Measurements from ENCODE around the gene AGPAT1.
A peak's percentile ranks its signal among the peaks of the same experiment; 100 is the strongest.

AGPAT1 gene

DNA sequence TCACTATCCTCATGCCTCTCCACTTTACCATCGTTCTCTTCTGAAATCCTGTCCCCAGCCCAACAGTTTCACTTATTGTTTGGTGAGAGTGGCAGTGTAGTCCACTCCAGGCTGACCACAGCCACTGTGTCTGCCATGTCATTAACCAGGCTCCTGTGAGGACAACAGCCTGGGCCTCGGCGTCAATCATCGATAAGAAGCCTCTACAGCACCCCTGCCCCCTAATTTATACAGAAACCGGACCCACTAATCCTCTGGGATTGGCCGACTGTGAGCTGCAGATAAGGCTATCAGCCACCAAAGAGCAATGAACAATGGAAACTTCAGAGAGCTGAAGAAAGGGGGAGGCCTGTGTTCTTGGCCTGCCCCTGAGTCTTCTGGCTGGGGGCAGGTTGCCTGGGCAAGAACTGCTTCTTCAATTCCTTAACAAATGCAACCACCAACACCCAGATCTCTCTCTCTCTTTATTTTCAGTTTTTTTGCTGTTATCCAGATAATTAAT, 8.1 kb downstream of the AGPAT1 start:
- DNase-seq: no peak

DNA sequence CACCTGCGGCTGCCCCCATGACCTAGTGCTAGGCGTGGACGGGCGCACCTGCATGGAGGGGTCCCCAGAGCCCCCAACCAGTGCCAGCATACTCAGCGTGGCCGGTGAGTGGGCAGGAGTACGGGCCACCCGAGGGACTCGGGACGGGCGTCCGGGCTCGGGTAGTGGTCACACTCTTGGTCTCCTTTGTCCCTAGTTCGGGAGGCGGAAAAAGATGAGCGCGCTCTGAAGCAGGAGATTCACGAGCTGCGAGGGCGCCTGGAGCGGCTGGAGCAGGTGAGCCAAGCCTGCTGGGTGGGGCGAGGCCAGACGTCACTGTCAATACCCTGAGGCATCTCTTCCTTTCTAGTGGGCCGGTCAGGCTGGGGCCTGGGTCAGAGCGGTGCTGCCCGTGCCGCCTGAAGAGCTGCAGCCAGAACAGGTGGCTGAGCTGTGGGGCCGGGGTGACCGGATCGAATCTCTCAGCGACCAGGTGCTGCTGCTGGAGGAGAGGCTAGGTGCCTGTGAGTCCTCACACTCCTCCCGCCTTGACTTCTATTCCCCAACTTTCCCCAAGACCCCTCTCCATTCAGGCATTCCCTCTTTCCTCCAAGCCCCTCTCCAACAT, 8.6 kb downstream of the AGPAT1 start:
- DNase-seq: no peak

DNA sequence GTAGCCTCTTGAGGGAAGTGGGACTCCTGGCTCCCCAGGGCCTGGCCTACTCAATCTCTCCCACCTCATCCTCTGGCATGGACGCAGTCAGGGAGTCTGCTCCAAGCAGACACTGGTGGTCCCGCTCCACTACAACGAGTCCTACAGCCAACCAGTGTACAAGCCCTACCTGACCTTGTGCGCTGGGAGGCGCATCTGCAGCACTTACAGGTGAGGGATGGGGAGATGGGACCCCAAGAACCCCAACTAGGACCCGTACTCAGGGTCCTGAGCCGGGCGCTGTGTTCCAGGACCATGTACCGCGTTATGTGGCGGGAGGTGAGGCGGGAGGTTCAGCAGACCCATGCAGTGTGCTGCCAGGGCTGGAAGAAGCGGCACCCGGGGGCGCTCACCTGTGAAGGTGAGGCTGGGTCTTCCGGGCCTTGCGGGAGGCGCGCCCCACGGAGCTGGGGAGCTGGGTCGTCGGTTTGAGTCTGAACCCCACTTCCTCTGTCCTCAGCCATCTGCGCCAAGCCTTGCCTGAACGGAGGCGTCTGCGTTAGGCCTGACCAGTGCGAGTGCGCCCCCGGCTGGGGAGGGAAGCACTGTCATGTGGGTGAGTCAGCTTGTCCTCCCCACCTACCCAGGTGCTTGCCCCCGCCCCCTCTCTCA, 9.3 kb downstream of the AGPAT1 start:
- DNase-seq: no peak

DNA sequence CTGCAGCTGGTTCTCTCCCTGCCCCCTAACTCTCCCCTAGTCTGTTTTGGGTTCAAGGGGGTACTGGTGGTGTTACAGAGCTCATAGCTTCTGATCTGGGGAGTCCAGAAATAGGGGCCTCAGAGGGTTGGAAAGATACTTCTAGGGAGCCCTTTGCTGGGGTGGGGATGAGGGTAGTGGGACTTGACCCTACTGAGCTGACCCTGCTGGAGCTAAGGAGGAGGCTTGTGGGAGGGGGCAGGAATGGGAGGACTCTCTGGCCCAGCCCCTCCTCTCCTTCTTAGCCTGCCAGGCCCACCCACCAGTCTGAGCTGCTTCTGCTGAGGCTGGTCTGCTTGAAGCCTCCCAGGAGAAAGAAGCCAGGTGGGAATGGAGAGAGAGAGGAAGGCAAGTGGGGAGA, 11.6 kb downstream of the AGPAT1 start, which contains the start of gene EGFL8:
Gene EGFL8 (plus strand): TSS at position 301 of the 400 bp plus-strand sequence. CDS start 1,571 bp downstream, outside the sequence.
- DNase-seq: no peak

DNA sequence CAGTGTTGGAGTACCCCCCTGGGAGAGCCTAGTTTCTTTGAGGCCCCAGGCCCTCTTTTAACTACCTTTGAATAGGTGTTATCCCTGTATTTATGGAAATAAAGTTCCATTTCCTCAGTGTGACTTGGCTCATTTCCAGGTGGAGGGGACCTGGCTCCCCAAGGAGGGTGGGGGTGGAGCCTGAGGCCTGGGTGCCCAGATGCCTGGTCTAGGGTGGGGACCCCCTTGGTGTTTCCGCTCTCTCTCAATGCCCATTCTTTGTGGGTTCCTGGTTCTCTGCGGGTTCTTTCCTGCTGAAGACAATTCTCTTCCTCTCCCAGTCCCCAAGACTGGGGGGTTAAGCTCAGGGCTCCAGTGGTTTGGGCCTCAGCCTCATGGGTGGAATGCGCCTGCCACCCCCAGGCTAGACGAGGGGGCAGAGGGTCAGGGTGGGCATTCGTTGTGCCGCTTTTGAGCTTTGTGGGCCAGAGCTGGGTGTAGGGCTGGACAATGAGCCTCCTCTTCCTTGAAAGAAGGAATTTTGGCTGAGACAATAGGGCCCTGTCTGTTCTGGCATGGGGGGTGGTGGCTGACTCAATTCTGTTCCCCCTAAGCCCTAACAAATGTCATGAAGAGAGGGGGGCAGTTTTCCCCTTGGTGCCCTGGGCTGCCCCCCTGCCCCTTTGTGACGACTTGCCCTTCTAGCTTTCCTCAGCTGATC, 12.2 kb downstream of the AGPAT1 start:
- no peak for DNase-seq

DNA sequence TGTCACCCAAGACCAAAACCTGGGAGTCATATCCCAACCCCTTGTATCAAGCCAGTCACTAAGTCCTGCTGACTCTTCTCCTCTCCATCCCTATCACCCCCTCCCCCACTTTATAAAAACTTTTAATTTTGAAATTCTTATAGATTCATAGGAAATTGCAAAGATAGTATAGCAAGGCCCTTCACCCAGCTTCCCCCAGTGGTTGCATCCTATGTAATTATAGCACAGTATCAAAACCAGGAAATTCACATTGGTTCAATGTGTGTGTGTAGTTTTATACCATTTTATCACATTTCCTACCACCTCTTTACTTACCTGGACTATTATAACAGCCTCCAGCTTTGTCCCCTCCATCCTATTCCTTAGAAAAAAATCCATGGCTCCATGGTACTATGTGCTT, 17.8 kb downstream of the AGPAT1 start:
- DNase-seq: no peak

DNA sequence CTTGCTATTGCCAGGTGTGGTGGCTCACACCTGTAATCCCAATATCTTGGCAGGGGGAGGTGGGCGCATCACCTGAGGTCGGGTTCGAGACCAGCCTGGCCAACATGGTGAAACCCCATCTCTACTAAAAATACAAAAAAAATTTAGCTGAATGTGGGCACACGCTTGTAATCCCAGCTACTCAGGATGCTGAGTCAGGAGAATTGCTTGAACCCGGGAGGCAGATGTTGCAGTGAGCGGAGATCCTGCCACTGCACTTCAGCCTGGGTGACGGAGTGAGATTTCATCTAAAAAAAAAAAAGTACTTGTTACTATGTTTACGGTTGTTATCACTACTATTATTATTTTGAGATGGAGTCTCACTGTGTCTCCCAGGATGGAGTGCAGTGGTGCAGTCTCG, 19.0 kb downstream of the AGPAT1 start:
- no peak for DNase-seq

DNA sequence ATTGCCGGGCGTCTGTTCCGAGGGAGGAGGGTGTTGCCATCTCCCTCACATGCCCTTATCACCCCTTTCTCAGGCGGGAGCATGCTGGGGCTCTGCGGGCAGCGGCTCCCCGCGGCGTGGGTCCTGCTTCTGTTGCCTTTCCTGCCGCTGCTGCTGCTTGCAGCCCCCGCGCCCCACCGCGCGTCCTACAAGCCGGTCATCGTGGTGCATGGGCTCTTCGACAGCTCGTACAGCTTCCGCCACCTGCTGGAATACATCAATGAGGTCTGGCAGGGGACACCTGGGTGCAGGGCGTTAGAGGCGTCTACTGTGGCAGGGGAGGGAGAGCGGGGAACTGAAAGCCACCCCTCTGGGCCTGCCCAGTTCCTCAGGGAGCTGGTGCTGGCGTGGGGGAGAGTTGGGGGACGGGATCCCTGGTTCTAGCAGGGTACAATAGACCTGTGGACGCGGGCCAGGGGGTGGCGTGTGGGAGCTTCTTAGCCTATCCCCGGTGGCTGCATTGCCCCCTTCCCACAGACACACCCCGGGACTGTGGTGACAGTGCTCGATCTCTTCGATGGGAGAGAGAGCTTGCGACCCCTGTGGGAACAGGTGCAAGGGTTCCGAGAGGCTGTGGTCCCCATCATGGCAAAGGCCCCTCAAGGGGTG, 21.2 kb downstream of the AGPAT1 start:
- DNase-seq: peak; percentile 79

DNA sequence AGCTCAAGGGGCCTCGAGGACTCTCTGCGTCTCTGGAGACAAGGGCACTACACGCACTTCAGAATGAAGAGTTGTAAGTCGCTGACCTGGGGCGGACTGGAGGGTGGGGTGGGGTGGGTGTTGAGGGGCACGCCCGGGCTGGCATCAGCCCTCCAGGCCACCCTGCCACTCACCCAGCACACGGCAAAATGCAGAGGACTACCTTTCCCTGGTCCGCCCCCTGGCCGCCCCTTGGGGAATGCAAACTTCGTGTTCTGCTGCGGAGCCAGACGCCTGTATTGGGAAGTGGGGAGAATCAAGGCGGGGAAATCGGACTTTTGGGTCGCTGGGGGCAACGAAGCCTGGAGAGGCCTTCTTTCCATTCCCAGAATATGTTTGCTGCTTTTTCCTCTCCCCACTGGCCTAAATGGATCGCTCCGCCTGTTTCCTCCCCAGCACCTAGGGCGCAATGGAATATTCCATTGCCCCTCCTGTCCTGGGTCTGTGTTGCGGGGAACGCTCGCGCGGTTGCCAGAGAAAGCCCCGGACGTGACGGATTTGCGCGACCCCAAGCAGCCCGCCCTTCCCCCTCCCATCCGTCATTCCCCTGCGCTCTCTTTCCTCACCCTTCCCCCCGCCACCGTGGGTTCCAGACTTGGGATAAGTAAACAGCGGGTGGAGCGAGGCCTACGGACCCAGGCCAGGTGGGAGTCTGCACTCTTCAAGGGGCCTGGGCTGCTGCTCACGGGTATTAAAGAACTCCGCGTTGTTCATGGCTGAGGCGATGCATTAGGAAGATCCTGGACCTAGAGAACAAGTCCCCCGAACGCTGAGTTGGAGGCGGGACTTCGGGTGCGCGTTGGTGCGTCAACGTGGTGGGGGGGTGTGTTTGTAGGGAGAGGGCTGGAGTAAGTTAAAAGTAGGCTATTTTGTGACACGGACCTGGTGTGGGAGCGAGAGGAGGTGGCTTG, 22.0 kb downstream of the AGPAT1 start, which contains the start of gene PPT2:
Gene PPT2 (plus strand): TSS at position 578 of the 950 bp plus-strand sequence. CDS start 454 bp downstream, outside the sequence.
- peak; percentile 84 for DNase-seq

DNA sequence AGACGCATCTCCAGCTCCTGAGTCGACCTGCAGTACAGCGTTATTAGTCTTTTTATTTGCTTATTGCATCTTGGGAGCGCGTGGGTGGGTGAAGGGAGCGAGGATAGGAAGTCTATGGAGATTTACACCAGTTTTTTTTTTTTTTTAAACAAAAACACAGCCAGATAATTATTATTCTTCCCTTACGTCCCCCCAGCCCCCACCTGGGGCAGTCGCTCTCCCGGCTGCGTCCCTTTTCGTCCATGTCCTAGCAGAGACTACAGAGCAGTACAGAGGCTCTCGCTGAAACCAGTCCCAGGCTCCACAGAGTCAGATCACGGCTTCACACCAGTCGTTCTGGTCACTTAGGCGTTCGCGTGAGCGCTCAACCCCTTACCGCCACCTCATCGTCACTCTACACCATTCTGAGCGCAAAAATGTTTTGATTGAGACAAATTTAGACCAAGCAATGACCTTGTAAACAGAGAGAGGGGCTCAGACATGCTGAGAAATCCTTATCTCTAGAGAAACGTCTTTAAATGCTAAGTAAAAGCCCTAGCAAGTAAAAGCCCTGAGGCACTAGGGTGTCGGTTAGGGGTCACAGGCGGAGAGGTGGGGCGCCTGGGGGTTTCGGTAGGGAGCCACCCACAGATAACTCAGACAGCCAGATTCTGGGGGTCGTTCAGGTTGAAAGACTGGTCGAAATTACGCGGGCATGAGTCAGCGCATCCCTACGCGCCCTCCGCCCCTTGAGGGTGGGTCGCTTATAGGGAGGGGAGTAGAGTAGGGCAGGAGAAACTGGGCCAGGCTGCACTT, 22.9 kb downstream of the AGPAT1 start:
- no peak for DNase-seq

DNA sequence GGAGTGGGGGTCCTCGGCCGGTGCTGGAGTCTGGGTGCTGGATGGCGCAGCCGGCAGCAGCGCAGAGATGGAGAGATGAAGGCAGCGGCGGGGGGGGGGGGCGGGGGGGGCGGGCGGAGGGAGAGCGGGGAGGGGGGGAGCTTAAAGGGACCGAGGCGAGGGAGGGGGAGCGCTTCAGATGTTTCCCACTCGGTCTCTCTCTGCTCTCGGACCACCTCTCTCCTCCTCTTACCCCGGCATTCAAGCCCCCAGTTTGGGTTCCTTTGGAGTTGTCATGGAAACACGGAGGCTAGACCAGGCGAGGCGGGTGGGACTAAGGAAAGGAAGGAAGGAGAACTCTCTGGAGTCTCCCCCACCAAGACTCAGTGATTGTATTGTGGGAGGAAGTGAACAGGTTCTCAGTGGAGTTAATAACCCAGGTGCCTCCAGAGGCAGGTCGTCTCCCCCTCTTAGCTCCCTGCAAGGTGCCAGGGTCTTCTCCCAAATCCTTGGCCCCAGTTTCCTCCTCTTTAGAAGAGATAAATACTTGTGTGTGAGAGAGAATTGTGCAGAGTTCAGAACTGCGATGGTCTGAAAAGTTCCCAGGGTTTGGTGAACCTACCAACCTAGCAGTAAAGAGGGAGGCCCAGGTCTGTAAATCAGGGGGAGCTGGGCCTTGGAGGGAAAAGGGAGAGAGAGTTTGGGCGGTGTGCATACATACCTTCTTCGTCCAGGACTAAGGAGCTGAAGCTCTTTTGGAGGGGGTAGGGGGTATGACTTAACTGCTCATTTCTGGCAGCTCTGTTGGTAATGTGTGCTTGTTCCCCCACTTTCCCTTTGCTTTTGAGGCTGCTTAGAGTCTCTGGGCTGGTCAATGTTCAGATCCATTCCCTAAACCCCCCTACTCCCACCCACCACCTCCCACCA, 23.8 kb downstream of the AGPAT1 start, which contains the start of gene PRRT1:
Gene PRRT1 (minus strand): TSS at position 77 of the 906 bp plus-strand sequence. CDS start 112 bp downstream, outside the sequence.
- no peak for DNase-seq

DNA sequence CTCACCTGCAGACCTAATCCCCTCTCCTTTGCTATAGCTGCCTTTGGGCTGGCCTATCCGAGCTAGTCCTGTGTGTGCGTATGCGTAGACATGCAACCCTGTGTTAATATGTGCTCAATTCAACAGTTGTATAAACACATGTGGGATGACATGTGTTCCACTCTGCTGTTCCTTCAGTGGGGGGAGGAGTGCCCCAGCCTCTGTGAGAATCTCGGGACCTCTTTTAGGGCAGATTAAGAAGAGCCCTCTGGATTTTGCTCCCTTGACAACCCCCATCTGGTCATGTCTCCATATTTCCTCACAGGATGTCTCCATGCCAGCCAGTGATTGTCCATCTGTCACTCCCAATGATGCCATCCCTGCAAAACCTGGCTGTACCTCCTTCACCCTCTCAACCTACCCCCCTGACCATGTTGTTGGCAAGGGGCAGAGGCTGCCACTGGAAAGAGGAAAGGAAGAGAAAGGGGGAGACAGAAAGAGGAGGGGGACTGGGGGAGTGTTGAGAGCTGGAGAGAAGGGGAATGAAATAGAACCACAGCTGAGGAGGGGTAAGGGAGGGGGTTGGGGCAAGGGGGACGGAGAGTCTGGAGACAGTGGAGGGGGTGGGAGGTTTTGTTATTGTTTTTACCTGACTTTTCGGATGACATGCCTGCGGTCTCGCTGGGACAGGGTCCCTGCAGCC, 24.6 kb downstream of the AGPAT1 start:
- DNase-seq: no peak

DNA sequence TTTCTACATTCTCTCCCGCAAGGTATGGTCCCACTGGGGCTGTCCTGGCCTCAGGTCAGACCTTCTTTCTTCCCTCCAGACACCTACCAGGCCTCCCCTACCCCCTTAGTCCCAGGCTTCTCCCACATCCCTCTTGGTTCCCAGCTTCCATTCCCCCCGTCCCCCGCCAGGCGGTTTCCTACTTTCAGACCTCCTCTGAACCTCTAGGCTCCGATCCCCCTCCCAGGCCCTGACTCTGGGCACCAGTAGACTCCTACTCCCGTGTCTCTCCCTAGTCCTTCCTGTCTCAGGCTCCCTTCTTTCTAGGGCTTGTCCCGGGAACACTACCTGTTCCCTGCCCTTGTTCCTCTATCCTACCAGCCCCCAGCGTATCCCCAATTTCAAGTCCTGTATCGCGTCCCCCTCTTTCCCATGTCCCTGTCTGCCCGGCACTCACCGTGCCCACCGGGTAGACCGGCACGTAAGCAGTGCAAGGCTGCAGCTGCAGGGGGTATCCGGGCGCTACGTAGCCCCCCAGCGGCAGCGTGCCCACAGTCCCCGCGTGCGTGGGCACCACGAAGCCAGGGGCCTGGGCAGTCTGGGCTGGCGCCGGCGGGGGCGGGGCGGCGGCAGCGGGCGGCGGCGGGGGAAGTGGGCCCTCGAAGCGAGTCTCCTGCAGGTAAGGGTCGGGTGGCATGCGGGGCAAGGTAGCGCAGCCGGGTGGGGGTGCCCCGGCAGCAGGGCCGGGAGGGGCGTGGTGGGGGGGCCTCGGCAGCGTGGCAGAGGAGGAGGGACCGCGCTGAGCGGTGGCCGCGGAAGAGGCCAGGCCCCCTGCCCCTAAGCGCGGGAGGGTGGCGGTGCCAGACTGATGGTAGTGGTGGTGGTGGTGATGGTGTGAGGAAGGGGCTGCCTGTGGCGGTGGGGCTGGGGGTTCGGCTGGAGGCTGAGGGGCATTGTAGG, 25.7 kb downstream of the AGPAT1 start:
- no peak for DNase-seq

DNA sequence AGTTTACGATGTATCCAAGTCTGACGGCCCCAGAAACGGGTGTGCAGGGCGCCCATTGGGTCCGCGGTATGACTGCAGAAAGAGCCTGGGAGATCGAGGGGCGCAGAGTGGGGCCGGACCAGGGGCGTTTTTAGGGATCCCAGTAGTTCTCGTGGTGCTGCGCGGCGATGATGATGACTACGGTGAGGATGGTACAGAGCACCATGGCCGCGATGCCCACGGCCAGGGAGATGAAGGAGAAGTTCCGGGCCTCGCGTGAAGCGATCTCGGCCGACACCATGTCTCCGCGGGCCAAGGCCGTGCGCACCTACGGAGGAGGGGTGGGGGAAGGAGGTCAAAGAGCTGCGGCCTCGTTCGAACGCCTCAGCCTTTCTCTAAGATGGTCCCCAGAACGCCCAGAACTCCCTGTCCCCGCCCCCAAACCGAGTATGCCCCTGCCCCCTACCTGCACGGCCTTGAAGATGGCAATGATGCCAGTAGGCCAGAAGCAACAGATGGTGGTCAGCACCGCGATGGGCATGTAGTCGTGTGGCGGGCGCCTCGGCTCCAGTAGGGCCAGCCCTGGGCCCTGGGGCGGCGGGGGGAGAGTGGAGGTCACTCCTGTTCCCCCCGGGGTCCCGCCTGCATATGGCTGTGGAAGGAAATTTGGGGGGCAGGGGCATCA, 26.7 kb downstream of the AGPAT1 start:
- DNase-seq: no peak

DNA sequence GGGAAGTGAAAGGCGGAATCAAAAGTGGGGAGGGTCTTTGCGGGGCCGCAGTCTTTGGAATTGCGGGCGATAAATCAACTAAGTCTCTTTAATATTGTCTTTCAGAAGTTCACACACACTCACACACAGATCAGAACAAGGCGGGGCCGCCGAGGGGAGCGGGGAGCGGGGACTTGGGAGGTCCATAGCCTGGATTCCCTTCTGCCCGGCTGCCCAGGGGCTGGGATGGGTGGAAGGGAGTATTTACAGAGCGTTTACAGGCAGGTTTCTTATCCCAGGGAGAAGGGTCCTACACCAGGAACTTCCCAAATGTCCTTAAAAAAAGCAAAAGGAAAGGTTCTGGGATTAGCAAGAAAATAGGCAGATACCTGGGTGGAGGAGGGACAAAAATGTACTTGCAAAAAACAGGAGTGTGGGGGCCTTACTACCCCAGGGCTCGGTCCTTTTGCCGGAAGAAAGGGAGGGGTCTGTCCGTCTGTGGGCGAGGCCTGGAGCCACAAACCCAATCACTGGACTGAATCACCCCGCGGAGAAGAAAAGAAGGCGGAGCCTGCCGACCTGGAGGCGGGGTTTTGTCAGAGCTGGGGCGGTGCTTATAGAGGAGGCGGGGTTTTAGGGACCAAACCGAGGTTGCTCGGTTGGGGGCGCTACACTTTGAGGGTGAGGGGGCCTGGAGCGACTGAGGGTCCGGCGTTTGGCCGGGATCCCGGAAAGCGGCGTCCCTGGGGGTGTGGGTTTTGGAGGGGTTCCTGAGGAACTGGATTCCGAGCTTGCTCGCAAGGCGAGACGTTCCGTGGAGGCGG, 27.4 kb downstream of the AGPAT1 start:
- peak; percentile 80 for DNase-seq

DNA sequence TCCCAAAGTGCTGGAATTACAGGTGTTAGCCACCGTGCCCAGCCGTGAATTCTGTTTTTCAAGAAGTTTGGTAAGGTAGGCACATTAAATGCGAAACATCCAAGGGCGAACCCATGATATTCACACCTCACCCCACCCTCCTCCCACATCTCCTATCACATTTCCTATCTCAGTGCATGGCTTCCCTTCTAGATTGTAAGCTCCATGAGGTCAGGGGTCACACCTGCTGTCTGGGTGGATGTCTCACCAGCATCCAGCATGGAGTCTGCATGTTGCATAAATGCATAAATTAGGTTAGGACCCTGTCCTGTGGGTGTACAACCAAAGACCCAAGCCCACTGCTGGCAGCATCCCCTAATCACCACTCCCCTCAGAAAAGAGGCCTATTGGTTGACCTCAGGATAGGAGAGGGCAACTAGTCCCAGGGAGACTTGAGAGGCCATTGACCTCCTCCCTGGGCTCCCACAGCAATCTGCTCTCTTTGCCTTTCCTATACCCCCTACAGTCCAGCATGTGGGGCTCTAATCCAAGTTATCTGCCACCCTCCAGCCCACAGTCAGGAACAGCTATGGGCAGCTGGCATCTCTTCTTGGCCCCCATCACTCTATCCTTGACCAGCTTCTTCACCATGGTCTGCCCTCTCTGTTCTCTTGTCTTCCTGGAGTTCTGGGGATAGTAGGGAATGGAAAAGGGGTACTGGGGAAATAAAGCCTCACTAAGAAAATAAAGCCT, 28.3 kb downstream of the AGPAT1 start:
- peak; percentile 14 for DNase-seq
